Endothelial cell of umbilical vein (primary cell): ENCODE measurements around the gene ENG. TPM values are rescaled to one million over a fixed set of nuclear protein-coding genes. Genes with fewer than 3 reads are reported as not detected.

Source experiments
- BruUV-seq: library from RNA; stranded (reverse); fragments of 400-500 nt; replicated peaks from 2 replicates; lab custom pipeline; 2021; lab: Mats Ljungman, UMichigan
- CTCF ChIA-PET: fragments of 300-600, 350-600 bp; sonication (Branson Sonifier 250); formaldehyde crosslinking; loops from one replicate; lab custom pipeline; 2021; ENCODE audit warnings: antibody characterized with exemption, inconsistent platforms; lab: Charles Lee
- POLR2A ChIA-PET: fragments of 300-600, 350-600 bp; sonication (Branson Sonifier 250); formaldehyde crosslinking; loops from one replicate; lab custom pipeline; 2021; ENCODE audit warnings: antibody characterized with exemption, inconsistent platforms; lab: Charles Lee
- DNase-seq: peaks from one replicate; pipeline ENCODE4 v3.0.0-alpha.2; 2011; ENCODE audit warnings: low read depth, low spot score
- FAIRE-seq: peaks from 2 replicates; lab custom pipeline; 2011; peaks lifted over from hg19 to GRCh38; lab: Jason Lieb, UNC
- H2AFZ ChIP-seq: 2 replicates; pipeline ENCODE4 v1.6.0; 2012; ENCODE audit warnings: low read depth, low read length, control low read depth, inconsistent platforms
- H3K27ac ChIP-seq: 2 replicates; pipeline ENCODE4 v1.5.1; 2011; ENCODE audit warnings: low read depth, mild to moderate bottlenecking, control low read depth, low read length, moderate library complexity; ENCODE audit not compliant: insufficient read depth
- H3K27me3 ChIP-seq, 2 experiments: 2 replicates each; pipeline versions ENCODE4 v1.6.0 to v1.6.1; 2011; ENCODE audit warnings: low read length in 2 of 2, mixed read lengths in 1 of 2; ENCODE audit not compliant: control insufficient read depth in 2 of 2, insufficient read depth in 2 of 2
- H3K36me3 ChIP-seq, 2 experiments: 2 replicates in 1 of 2; 3 replicates in 1 of 2; pipeline ENCODE4 v1.5.1; 2011; ENCODE audit warnings: low read length in 2 of 2, mild to moderate bottlenecking in 1 of 2, moderate library complexity in 1 of 2; ENCODE audit not compliant: control insufficient read depth in 2 of 2, insufficient read depth in 2 of 2; ENCODE audit errors: extremely low read depth in 1 of 2
- H3K4me1 ChIP-seq: 3 replicates; pipeline ENCODE4 v1.5.1; 2011; ENCODE audit warnings: mild to moderate bottlenecking, low read length; ENCODE audit not compliant: control insufficient read depth, insufficient read depth; ENCODE audit errors: extremely low read depth
- H3K4me2 ChIP-seq: 2 replicates; pipeline ENCODE4 v1.6.1; 2011; ENCODE audit warnings: low read length, control low read depth, mixed read lengths; ENCODE audit not compliant: insufficient read depth
- H3K4me3 ChIP-seq, 3 experiments: fragments of 200-600 bp in 1 of 3; sonication (generic), shearing (Covaris generic) in 1 of 3; replicated peaks in 1 of 3; 2 replicates each; pipeline ENCODE4 v1.5.1; 2011 to 2016; ENCODE audit warnings: control low read depth in 3 of 3, low read length in 3 of 3, mild to moderate bottlenecking in 2 of 3, inconsistent platforms in 1 of 3, low read depth in 1 of 3, moderate library complexity in 1 of 3; ENCODE audit not compliant: insufficient read depth in 1 of 3
- H3K79me2 ChIP-seq: 2 replicates; pipeline ENCODE4 v1.6.0; 2012; ENCODE audit warnings: low read length, inconsistent platforms; ENCODE audit not compliant: control insufficient read depth, insufficient read depth
- H3K9ac ChIP-seq: replicated peaks from 2 replicates; pipeline ENCODE3; 2011; ENCODE audit warnings: low read length, control low read depth; ENCODE audit not compliant: insufficient read depth; ENCODE audit errors: extremely low read depth
- H3K9me1 ChIP-seq: replicated peaks from 3 replicates; pipeline ENCODE4 v1.6.0; 2011; ENCODE audit warnings: mild to moderate bottlenecking, low read length; ENCODE audit not compliant: control insufficient read depth, insufficient read depth; ENCODE audit errors: extremely low read depth
- H3K9me3 ChIP-seq: replicated peaks from 2 replicates; pipeline ENCODE4 v1.5.1; 2012; ENCODE audit warnings: low read length, inconsistent platforms; ENCODE audit not compliant: control insufficient read depth, insufficient read depth
- H4K20me1 ChIP-seq: replicated peaks from 2 replicates; pipeline ENCODE3; 2011; ENCODE audit warnings: mild to moderate bottlenecking, low read length; ENCODE audit not compliant: control insufficient read depth, insufficient read depth; ENCODE audit errors: extremely low read depth
- EZH2 ChIP-seq: IDR thresholded peaks from 2 replicates; pipeline ENCODE4 v1.6.1; 2012; ENCODE audit warnings: borderline replicate concordance, low read depth, mild to moderate bottlenecking, moderate library complexity, low read length, inconsistent platforms; ENCODE audit not compliant: severe bottlenecking
- FOS ChIP-seq: IDR thresholded peaks from 2 replicates; pipeline ENCODE4 v1.6.1; 2011; ENCODE audit warnings: mild to moderate bottlenecking, low read length, moderate library complexity, borderline replicate concordance; ENCODE audit not compliant: insufficient read depth
- GATA2 ChIP-seq: IDR thresholded peaks from 2 replicates; pipeline ENCODE4 v1.7.0; 2011; ENCODE audit warnings: low read depth, mild to moderate bottlenecking, moderate library complexity, mixed read lengths, low read length; ENCODE audit not compliant: insufficient read length, insufficient read depth
- JUN ChIP-seq: IDR thresholded peaks from 2 replicates; pipeline ENCODE4 v1.6.1; 2011; ENCODE audit warnings: borderline replicate concordance, low read depth; ENCODE audit not compliant: insufficient read length, insufficient read depth
- MYC ChIP-seq: IDR thresholded peaks from one replicate; pipeline ENCODE4 v1.6.1; 2011; ENCODE audit warnings: mild to moderate bottlenecking, low read depth, low read length
- POLR2A ChIP-seq: IDR thresholded peaks from 2 replicates; pipeline ENCODE4 v1.6.1; 2012; ENCODE audit warnings: low read depth, mild to moderate bottlenecking, control low read depth, low read length
- POLR2AphosphoS5 ChIP-seq: IDR thresholded peaks from 2 replicates; pipeline ENCODE4 v1.6.1; 2012; ENCODE audit warnings: low read depth, mild to moderate bottlenecking, control low read depth, low read length, moderate library complexity; ENCODE audit not compliant: insufficient read depth
- dilution Hi-C: fragments of 300-500 bp; cut with MboI; formaldehyde crosslinking; loops from one replicate; pipeline ENCODE4 v1.15.0; 2019; ENCODE audit warnings: low sequenced_read_pairs; ENCODE audit not compliant: extremely low pct_ligation_motif_present
- intact Hi-C: fragments of 100-400 bp; cut with micrococcal nuclease; formaldehyde crosslinking; loops from one replicate; pipeline ENCODE4 v1.10.0; 2022
- polyA plus RNA-seq, 4 experiments: library from polyadenylated mRNA; depleted of rRNA in 3 of 4; stranded (reverse) in 3 of 4; unstranded in 1 of 4; fragments of >200 nt; gene quantifications; 2 replicates each; pipeline versions ENCODE4 v1.2.1 to v1.2.3, GENCODE V29; 2011 to 2012; ENCODE audit warnings: missing spikeins in 1 of 4
- total RNA-seq: library from RNA; stranded (reverse); gene quantifications from 2 replicates; pipeline ENCODE4 v1.2.3, GENCODE V29; 2021
- TF ChIP-seq, protein P1 (sequence below): IDR thresholded peaks from 2 replicates; pipeline ENCODE4 v1.6.1; 2011; ENCODE audit not compliant: insufficient read depth, insufficient read length
- TF ChIP-seq, protein P2 (sequence below), 2 donors: IDR thresholded peaks; 1 replicate in 1 of 2; 2 replicates in 1 of 2; pipeline ENCODE4 v1.5.1; 2011; ENCODE audit warnings: low read length in 2 of 2, mild to moderate bottlenecking in 2 of 2, moderate library complexity in 2 of 2, control low read depth in 1 of 2, inconsistent platforms in 1 of 2, low read depth in 1 of 2; ENCODE audit not compliant: insufficient read depth in 1 of 2; ENCODE audit errors: extremely low read depth in 1 of 2

ENG gene
- total and polyA plus RNA-seq, 2 donors (not counting 3 experiments of a cell fraction or from before 2014, with no cell fraction given), result 338 to 728 TPM

DNA sequence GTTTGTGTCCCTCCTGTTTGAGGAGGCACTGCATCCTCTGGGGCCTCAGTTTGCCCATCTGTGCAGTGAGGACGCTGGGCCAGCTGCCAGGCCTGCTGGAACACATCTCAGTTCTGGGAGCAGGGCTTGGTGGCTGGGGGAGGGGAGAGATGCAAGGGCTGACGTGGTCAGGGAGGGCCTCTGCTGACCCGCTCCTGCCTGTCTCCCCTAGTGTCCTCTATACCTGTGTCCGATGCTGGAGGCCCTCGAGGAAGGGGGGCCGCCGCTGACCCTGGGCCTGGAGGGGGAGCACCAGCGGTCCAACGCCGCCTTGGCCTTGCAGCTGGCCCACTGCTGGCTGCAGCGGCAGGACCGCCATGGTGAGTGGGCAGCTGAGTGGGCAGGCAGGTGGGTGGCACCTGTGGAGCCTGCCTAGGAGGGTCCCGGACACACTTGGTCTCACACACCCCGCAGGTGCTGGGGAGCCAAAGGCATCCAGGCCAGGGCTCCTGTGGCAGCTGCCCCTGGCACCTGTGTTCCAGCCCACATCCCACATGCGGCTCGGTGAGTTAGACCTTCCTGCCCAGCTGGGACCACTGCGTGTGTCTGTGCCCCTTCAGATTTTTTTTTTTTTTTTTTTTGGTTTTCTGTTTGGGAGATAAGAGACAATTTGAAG is 46.0 kb downstream of the ENG start:
- no peak overlapping the region for H3K9ac ChIP-seq
- no peak for FAIRE-seq
- CTCF ChIA-PET, result interaction anchor here (0.6 to 1.5 kb wide), 5 partner anchors 43 to 874 kb away, joined by 3 to 12 read pairs (median 3); partner anchors contain the start of gene TOR2A

More for the DNA sequence above, 46.0 kb downstream of the ENG start:
- dilution Hi-C loops, result no loop called here
- Histone ChIP-seq H3K36me3 (peaks cover 6 to 27% of the 10 kb centered on the region in 2 experiments), H3K4me1 (peaks cover 11% of the 10 kb centered on the region), H3K27me3 (no peaks in the 10 kb centered on the region), H3K4me2 (no peak overlapping the region), H3K9me1 (no peaks in the 10 kb centered on the region), H2AFZ (no peak overlapping the region), H4K20me1 (no peaks in the 10 kb centered on the region), H3K9me3 (no peaks in the 10 kb centered on the region), H3K27ac (no peak overlapping the region), H3K4me3 (no peak overlapping the region), H3K79me2 (peaks cover 19% of the 10 kb centered on the region)
- intact Hi-C loops, result no loop called here
- TF ChIP-seq JUN (no peak), FOS (no peak), POLR2AphosphoS5 (no peak), POLR2A (no peak), EZH2 (no peak), MYC (no peak), GATA2 (no peak)
- TF ChIP-seq, protein P1, sequence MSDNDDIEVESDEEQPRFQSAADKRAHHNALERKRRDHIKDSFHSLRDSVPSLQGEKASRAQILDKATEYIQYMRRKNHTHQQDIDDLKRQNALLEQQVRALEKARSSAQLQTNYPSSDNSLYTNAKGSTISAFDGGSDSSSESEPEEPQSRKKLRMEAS, result no peak
- TF ChIP-seq, protein P2, sequence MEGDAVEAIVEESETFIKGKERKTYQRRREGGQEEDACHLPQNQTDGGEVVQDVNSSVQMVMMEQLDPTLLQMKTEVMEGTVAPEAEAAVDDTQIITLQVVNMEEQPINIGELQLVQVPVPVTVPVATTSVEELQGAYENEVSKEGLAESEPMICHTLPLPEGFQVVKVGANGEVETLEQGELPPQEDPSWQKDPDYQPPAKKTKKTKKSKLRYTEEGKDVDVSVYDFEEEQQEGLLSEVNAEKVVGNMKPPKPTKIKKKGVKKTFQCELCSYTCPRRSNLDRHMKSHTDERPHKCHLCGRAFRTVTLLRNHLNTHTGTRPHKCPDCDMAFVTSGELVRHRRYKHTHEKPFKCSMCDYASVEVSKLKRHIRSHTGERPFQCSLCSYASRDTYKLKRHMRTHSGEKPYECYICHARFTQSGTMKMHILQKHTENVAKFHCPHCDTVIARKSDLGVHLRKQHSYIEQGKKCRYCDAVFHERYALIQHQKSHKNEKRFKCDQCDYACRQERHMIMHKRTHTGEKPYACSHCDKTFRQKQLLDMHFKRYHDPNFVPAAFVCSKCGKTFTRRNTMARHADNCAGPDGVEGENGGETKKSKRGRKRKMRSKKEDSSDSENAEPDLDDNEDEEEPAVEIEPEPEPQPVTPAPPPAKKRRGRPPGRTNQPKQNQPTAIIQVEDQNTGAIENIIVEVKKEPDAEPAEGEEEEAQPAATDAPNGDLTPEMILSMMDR (IDR thresholded peaks at IDR 0.05; ENCODE audit: extremely low read depth in 1 of 2, insufficient read depth in 1 of 2, low read depth in 1 of 2, low read length in 2 of 2), result no peak
- POLR2A ChIA-PET, result interaction anchor here (0.6 to 0.7 kb wide), 2 partner anchors 37 to 39 kb away, joined by 4 to 5 read pairs; no protein-coding TSS in a partner anchor
- no TSS peak for BruUV-seq
- DNase-seq, result no peak
